Measurements from ENCODE around the gene KRT14.
A peak's percentile ranks its signal among the peaks of the same experiment; 100 is the strongest.
"Not testable (repeated sequence)": the region's sequence is repeated elsewhere in the genome, so short reads cannot be mapped to it uniquely, and the experiment has no call there.

Gene KRT14

DNA sequence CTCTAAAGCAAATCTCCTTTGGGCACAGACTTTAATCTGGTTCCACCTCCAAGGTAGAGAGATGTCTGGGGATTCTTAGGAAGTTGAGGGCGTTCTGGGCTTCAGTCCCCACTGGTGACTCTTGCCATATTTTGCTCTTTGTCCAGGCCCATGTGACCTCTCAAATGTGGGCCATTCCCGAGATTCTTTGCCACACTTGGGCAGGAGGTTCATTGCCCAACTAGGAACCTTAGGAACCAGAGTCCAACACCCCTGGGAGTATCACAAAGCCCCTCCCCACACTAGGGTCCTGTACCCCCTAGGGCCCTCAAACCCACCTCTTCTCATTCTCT is 6.5 kb downstream of the KRT14 start:
- no peak for DNase-seq (ENCODE audit: low read depth in 1 of 2, low spot score in 1 of 2)

DNA sequence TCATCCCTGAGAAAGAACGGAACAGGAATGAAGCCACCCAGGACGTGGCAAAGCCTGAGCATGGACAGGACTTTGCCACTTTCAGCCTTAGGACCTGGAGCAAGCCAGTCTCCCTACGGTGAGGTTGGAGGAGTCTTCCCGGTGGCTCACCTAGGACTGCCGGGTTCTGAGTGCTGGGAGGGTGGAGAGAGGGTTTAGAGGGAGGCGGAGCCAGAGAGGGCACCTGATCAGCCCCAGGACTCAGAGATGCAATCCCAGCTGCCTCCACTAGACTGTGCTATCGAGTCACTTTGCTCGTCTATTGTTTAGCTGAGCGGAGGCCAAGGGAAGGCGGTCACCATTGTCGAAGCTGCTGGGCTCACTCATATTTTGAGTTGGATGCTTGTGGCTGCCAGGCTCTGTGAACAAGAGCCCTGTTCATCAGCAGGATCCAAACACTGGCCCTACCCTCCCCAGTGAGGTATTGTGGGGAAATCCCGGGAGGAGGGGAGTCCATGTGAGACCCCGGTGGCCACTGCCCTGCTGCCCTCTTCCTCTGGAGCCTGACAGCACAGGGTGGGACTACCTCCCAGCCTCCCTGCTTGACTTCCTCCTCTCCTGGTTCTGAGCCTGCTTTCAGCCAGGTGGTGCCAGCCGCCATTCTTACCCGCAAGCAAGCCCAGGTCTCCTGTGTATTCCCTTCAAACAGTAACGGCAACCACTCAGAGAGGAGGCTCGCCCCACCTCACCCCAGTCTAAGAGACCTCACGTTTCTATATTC is 7.0 kb downstream of the KRT14 start:
- peak; percentile 39 to 42 for DNase-seq (ENCODE audit: low read depth in 1 of 2, low spot score in 1 of 2)

DNA sequence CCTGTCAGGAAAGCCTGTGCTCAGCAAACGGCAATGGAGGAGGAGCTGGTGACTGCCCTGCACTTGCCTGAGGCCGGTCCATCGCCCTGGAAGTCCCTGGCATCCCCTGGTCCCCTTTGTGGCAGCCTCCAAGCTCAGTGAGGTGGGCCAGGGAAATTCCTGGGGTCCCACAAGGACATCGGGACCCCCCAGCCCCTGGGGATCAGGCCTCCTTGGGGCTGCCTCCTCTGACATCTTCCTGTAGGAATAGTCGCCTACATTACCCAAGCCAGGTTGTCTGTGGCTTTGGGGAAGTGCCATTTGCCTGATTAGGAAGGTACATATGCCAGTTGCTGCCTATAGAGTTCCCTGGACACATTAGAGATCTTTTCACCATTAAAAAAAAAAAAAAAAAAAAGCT is 7.7 kb downstream of the KRT14 start:
- DNase-seq (ENCODE audit: low read depth in 1 of 2, low spot score in 1 of 2), result no peak

GRCh38 chr17:41578538-41578937 is 8.2 kb downstream of the KRT14 start:
- DNase-seq (ENCODE audit: low read depth in 1 of 2, low spot score in 1 of 2), result no peak

DNA sequence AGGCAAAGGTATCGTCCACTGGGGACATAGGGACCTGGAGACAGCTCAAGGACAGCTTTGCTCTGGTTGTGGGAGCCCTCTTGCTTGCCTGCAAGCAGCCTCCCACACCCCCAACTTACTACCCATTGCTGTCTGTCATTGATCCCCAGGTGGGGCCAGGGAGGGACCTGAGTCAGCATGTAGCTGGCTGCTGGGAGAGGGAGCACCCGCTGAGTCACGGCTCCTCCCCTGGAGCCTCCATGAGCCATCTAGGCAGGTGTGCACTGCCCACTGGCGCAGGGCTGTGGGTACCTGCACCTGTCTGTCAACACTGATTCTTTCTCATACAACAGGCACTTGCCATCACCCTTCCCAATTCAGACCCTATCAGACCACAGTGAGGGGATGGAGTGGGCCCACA is 10.0 kb downstream of the KRT14 start:
- not testable (repeated sequence) for DNase-seq (ENCODE audit: low read depth in 1 of 2, low spot score in 1 of 2)

DNA sequence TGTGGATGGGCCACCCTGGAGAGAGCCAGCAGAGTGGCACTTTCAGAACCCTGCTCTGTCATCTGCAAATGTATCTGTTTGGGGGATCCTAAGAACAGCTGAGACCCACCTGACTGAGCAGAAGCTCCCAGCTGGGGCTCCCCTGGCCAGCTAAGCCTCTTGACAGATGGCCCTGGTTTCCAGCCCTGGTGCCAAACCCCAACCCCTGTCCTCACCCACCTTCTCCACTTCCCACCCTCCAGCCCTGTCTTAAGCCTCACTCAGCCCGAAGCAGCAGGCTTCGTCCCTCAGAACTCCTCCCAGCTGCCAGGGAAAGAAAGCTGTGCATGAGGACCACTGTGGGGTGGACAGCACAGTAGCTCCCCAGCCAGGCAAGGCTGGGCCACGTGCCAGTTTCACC is 11.4 kb downstream of the KRT14 start:
- DNase-seq (ENCODE audit: low read depth in 1 of 2, low spot score in 1 of 2), result no peak

GRCh38 chr17:41571561-41572434 is 14.9 kb downstream of the KRT14 start, which contains the start of gene KRT9:
Gene KRT9 (minus strand): TSS chr17:41572059. CDS start chr17:41571992, 67 bp downstream.
- no peak for DNase-seq (ENCODE audit: low read depth in 1 of 2, low spot score in 1 of 2)

DNA sequence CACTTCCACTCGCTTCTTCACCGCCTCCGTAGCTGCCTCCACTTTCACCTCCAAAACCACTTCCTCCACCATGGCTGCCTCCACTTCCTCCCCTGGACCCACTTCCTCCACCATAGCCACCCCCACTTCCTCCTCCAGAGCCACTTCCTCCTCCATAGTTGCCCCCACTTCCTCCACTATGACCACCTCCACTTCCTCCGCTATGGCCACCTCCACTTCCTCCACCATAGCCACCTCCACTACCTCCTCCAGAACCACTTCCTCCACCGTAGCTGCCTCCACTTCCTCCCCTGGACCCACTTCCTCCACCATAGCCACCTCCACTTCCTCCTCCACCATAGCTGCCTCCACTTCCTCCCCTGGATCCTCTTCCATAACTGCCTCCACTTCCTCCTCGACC is 19.4 kb downstream of the KRT14 start:
- DNase-seq (ENCODE audit: low read depth in 1 of 2, low spot score in 1 of 2), result no peak

- DNase-seq (ENCODE audit: low read depth in 1 of 2, low spot score in 1 of 2), result no peak
Measured at GRCh38 chr17:41565338-41565737, 21.4 kb downstream of the KRT14 start.

- no peak for DNase-seq (ENCODE audit: low read depth in 1 of 2, low spot score in 1 of 2)
Measured at GRCh38 chr17:41563607-41564170, 23.0 kb downstream of the KRT14 start.

DNA sequence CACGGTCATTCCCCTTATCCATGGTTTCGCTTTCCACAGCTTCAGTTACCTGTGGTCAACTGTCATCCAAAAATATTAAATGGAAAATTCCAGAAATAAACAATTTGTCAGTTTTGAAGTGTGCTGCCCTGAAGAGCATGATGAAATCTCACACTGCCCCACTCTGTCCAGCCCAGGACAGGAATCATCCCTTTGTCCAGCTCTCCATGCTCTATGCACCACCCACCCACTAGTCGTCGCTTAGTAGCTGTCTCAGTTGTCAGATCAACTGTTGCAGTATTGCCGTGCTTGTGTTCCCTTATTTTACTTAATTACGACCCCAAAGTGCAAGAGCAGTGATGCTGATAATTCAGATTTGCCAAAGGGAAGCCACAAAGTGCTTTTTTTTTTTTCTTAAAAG is 25.1 kb downstream of the KRT14 start:
- no peak for DNase-seq (ENCODE audit: low read depth in 1 of 2, low spot score in 1 of 2)

- DNase-seq (ENCODE audit: low read depth in 1 of 2, low spot score in 1 of 2), result no peak
Measured at GRCh38 chr17:41559548-41559947, 27.1 kb downstream of the KRT14 start.

DNA sequence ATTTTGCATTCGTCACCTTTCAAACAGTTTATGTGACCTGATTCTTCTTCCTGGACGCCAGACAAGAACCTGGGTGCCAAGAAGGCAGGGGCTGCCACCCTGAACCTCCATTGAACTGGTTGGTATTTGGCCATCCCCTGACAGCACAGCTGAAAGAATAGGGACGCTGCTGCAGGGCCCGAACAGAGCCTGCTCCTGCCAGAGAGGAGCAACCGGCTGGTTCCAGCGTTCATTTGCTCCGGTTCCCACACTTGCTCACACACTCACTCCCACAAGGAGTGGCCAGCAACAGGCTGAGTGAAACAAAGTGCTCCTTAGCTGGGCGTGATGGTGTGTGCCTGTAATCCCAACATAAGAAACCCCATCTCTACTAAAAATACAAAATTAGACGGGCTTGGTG is 29.8 kb downstream of the KRT14 start:
- DNase-seq (ENCODE audit: low read depth in 1 of 2, low spot score in 1 of 2), result no peak

DNA sequence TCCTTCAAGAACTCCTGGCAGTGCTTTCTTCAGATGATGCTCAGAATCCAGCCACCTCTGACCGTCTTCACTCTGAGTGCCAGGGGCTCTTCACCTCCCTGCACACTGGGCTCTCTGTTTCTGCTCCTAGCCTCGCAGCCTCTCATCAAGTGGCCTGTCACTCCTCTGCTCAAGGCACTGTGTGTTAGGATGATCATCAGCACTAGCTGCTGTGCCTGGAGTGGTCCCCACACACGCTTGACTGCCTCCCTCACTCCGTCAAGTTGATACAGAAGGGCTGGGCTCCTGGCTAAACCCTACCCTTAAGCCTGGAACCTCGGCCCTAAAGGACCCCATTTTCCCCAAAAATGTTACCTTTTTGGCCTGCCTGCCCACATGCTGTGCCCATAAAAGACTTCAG is 30.4 kb downstream of the KRT14 start:
- no peak for DNase-seq (ENCODE audit: low read depth in 1 of 2, low spot score in 1 of 2)

DNA sequence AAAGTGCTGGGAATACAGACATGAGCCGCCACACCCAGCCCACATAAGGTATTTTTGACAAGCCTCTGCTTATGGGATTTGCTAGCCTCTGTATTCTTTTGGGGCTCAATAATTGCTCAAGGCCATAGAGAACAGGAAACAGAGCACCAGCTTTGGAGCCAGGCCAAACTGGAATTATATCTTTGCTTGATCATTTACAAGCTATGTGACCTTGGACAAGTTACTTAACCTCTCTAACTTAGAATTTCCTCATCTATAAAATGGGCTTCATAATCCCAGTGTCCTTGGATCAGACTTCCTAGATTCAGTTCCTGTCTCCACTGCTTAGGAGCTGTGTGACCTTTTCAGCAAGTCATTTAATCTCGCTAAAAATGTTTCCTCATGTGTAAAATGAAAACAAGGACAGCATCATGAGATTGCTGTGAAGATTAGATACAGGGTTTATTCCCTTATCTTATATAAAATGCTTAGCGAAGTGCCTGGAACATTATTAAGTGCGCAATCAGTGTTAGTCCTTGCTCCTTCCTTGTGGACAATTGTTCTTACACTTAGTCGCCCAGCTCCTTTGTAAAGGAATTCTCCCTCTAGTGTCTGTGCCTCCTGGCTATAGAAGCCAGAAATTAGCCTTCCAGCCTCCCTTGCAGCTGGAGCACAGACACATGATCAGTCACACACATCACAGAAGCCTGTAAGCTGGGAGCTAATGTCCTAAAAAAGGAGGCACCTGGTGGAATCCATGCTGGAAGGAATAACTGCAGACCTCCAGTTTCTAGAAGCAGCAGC is 31.4 kb downstream of the KRT14 start:
- no peak for DNase-seq (ENCODE audit: low read depth in 1 of 2, low spot score in 1 of 2)

GRCh38 chr17:41553987-41554680 is 32.6 kb downstream of the KRT14 start:
- no peak for DNase-seq (ENCODE audit: low read depth in 1 of 2, low spot score in 1 of 2)

DNA sequence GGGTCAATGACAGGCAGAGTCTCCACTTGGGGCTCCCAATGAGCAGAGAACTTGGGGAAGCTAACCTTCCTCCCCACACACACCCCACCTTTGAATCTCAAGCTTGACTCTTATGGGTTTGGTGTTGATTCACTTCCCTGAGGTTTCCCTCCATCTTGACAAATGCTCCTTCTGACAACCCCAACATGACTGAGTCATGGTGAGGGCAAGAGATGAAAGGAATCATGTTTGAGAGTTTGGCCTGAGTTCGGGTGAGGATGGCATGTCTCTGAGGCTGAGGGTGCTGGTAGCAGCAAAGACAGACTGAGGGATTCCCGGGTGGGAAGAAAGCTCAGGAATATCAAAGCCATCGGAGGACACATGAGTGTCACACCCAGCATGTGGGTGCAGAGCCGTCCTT is 33.5 kb downstream of the KRT14 start:
- DNase-seq (ENCODE audit: low read depth in 1 of 2, low spot score in 1 of 2), result no peak

DNA sequence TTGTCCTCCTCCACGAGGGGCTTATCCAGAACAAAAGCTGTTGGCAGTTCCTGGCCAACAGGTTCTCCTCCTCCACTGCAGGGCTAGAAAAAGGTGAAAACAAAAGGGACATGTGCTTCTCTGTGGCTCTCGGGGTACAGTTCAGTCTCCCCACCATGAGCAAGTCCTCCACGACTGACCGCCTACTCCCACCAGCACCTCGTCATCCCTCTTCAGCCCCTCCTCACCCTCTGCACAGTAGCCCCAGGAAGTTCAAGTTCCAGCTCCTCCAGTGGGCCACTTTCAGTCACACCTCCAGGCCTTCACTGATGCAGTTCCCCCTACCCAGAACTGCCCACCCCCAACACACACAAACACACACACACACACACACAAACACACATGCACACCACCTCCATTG is 34.2 kb downstream of the KRT14 start:
- DNase-seq (ENCODE audit: low read depth in 1 of 2, low spot score in 1 of 2), result no peak

DNA sequence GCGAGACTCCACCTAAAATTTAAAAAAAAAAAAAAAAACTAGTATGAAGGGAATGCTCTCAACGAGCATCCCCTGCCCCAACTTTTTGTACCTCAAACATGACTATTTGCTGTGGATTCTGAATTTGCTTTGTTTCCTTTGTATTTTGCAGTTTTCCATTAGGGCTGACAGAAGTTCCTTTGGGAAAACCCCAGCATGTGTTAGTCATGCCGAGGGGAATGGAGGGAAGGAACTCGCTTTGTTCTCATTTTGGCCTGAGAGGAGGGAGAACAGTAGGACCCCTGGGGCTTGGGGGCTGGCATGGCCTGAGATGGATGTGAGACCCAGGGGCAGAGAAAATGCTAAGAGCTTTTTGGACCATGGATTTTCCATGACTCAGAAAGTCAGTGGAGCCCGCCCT is 35.3 kb downstream of the KRT14 start:
- DNase-seq (ENCODE audit: low read depth in 1 of 2, low spot score in 1 of 2), result no peak

GRCh38 chr17:41549596-41550039 is 37.1 kb downstream of the KRT14 start:
- DNase-seq (ENCODE audit: low read depth in 1 of 2, low spot score in 1 of 2), result no peak
